ENCODE measurements around the gene CA11.

GRCh38 chr19:48650974-48651682 lies 5.1 kb upstream of the CA11 start:
- TF ChIP-seq SIN3A (IDR thresholded peaks at IDR 0.05; ENCODE audit: borderline replicate concordance, low read depth, low read length) = no peak
- TF ChIP-seq PBX3 (IDR thresholded peaks at IDR 0.05) = no peak
- TF ChIP-seq FOXM1 (IDR thresholded peaks at IDR 0.05; ENCODE audit: low read depth) = no peak
- TF ChIP-seq MXI1 (IDR thresholded peaks at IDR 0.05; ENCODE audit: low read depth, low read length) = no peak
- TF ChIP-seq CTCF (IDR thresholded peaks at IDR 0.05) = no peak
- TF ChIP-seq REST (IDR thresholded peaks at IDR 0.05; ENCODE audit: low read depth, low read length) = no peak
- TF ChIP-seq FOSL2 (IDR thresholded peaks at IDR 0.05; ENCODE audit: borderline replicate concordance, low read depth) = no peak
- no peak for TF ChIP-seq POLR2AphosphoS5 (IDR thresholded peaks at IDR 0.05; ENCODE audit: low read depth, low read length)

All from SK-N-SH (cell line).